HG03103 (cell line): ENCODE data around the gene LRRC1.

Experiments
- ATAC-seq: cut with Tn5 transposase; IDR thresholded peaks from one replicate; pipeline ENCODE4 v1.9.1; 2021; ENCODE audit warnings: low read depth; ENCODE audit not compliant: unreplicated experiment

Gene LRRC1

DNA sequence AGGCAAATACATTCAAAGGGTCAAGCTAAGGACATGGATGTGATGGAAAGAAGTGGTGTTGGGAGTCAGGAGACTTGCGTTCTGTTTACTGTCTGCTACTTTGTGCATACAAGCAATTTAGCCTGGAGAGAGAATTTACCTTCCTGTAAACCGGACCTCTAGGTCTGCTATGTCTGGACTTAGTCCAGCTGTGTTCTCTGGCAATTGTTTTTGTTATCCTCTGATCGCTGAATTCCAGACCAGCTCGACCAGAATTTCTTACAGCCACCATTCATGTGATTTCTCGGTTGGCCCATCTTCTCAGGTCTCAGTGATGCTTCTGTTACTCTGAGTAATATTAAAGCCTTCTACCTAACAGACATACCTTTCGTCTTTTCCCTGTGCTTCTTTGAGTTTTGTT is 75.2 kb downstream of the LRRC1 start:
- no peak for ATAC-seq

- no peak for ATAC-seq
Observed at GRCh38 chr6:53873922-53874321, 79.1 kb downstream of the LRRC1 start.

- no peak for ATAC-seq
Observed at GRCh38 chr6:53874964-53875363, 80.2 kb downstream of the LRRC1 start.

DNA sequence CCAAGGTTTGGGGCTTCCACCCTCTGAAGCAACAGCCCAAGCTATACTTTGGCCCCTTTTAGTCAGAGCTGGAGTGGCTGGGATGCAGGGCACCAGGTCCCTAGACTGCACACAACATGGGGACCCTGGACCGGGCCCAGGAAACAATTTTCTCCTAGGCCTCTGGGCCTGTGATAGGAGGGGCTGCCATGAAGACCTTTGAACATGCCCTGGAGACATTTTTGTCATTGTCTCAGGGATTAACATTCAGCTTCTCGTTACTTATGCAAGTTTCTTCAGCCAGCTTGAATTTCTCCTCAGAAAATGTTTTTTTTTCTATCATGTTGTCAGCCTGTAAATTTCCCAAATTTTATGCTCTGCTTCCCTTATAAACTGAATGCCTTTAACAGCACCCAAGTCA is 82.3 kb downstream of the LRRC1 start:
- ATAC-seq = no peak

GRCh38 chr6:53878808-53879207 is 84.0 kb downstream of the LRRC1 start:
- ATAC-seq = no peak

DNA sequence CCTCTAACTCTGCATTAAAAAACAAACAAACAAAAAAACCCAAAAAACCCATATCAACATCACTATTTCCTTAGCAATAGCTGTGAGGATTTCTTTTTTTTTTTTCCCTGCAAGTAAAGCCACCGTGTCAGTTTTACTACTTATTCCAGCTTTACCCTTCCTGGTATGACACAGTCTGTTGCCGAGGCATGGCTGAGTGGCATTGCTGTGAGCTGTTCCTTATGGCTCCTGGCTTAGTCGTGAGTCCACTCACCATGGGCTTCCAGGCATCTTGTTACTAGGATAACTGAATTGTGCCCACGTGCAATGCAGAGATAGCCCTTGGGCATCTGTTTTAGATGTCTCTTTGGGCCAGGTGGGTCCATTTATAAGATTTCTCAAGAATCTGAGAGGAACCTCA is 84.8 kb downstream of the LRRC1 start:
- ATAC-seq = no peak

DNA sequence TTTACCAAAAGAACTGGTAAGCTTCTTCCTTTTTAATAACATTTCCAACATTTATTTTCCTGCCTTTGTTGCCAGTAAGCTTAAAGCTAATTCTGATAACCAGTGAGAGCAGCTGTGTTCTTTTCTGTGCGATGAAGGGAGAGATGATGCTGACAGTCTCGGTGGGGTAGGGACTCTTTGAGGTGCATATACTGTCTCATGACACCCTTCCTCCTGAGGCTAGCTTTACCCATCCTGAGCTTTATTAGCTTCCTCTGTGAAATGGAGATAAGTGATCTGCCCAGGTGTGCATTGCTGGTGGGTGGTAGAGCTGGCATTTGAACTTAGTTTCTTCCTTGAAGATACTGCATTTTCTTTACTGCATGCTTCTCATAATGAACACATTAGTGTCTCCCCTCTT is 92.5 kb downstream of the LRRC1 start:
- no peak for ATAC-seq

DNA sequence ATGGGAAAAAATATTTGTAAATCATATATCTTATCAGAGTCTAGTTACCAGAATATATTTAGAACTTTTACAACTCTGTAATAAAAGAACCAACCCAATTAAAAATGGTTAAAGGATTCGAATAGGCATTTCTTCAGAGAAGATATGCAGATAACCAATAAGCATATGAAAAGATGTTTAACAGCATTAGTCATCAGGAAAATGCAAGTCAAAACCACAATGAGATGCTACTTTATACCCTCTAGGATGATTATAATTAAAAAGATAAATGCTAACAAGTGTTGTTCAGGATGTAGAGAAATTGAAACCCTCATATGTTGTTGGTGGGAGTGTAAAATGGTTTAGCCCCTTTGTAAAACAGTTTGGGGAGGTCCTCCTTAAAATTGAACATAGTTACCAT is 94.1 kb downstream of the LRRC1 start:
- ATAC-seq = no peak

DNA sequence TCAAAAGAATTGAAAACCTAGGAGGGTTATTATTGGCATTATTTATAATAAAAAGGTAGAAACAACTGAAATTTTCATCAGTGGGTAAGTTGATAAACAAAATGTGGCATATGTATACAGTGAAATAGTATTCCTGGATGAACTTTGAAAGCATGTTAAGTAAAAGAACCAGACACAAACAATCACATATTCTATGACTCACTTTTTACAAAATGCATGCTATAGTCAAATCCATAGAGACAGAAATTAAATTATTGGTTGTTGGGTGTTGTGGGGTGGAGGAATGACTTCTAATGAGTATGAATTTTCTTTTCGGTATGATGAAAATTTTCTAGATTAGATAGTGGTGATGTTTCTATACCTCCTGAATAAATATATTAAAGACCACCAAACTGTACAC is 94.6 kb downstream of the LRRC1 start:
- ATAC-seq = no peak

GRCh38 chr6:53892707-53893106 is 97.9 kb downstream of the LRRC1 start:
- no peak for ATAC-seq

DNA sequence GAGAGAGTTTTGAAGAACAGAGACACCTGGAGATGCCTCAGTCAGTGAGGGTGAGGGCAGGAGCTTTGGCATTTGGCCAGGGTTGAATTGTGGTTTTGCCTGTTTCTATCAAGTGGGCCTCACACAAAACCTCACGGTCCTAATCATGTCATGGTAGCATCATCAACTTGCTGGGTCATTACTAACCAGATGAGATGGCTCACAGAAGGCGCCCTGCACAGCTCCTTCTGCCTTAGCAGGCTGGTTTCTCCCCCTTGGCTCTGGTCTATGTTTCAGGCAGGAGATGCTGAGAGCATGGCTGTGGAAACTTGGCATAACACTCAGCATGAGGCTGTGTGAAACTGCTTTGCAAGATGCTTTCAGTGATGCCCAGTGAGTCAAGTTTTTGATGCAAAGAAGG is 99.3 kb downstream of the LRRC1 start:
- no peak for ATAC-seq

DNA sequence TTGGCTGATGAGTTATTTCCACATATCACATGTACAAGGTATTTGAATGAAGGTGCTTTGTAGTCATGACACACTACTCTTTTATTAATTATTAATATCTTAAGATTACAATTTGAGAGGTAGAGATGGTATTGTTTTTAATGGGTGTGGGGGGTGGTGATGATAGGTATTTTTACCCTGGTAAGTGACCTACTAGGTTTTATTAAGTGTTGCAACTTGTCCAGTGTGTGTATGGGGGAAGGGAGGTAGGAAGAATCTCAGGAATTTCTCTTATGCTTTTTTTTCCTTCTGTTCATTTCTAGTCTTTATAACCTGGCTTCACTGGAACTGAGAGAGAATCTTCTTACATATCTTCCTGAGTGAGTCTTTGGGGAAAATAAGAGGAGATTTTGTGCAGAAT is 101.4 kb downstream of the LRRC1 start:
- no peak for ATAC-seq

DNA sequence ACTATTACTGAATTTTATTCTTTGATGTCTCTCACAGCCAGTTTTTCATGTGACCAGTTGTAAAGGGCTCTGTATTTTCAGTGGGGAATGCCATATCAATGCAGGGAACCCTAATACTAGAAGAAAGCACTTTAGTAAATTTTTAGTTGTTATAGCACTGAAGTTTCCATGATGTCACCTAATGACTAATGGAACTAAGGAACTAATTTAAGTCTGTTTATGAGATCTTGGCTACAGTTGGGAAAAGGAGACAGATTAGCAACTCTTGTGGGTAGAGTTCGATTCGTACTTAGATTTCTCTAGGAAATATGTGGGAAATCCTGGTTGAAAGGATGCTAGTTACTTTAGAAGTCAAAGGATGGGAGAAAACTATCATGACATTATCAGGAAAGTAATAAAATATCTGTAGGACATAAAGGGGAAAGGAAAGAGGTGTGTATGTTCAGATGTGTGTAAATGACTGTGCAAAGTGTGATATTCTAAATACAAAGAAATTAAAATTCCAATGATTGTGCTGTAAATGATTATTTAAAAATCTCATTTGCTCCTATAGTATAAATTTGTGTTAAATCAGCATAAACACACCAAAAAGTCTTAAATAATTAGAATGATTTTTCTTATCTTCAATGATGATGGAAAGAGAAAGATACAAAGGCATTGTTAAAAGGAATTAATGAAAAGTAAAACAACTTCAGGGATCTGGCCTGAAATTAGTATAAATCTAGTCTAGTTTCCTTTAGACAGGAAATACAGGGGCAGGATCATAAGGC is 103.4 kb downstream of the LRRC1 start:
- ATAC-seq = no peak

DNA sequence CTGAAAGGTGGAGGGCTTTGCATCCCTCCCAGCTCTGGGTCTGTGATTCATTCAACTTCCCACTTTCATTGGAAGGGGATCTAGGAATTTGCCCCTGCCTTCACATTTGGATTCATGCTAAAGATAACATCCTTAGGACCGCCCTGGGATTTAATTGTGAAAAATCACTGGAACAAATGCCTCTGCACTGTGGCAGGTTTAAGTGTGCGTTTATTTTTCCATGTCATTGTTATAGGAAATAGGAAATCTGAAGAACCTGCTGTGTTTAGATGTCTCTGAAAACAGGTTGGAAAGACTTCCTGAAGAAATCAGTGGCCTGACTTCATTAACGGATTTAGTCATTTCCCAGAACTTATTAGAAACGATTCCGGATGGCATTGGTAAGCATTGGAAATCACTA is 104.7 kb downstream of the LRRC1 start:
- no peak for ATAC-seq

DNA sequence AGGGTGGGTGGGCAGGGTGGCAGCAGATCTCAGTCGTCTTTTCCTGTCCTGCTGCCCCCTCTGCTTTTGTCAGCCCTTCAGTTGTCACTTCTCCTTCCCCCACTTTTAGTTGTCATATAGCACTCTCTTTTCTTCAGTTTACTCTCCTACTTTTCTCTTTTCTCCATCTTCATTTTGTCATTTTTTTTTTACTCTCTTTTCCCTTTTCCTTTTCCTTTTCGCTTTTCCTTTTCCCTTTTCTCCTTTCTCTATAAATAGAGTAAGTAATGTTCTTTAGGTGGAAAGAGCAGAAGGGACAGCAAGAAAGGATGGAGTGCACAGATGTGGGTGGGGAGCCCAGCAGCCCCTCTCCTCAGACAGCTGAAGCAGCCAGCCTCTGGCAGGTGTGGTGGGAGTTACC is 108.6 kb downstream of the LRRC1 start:
- ATAC-seq = no peak

- no peak for ATAC-seq
Observed at GRCh38 chr6:53906103-53906502, 111.3 kb downstream of the LRRC1 start.

- ATAC-seq = no peak
Observed at GRCh38 chr6:53906842-53907241, 112.0 kb downstream of the LRRC1 start.

GRCh38 chr6:53910834-53911233 is 116.0 kb downstream of the LRRC1 start:
- ATAC-seq = no peak

DNA sequence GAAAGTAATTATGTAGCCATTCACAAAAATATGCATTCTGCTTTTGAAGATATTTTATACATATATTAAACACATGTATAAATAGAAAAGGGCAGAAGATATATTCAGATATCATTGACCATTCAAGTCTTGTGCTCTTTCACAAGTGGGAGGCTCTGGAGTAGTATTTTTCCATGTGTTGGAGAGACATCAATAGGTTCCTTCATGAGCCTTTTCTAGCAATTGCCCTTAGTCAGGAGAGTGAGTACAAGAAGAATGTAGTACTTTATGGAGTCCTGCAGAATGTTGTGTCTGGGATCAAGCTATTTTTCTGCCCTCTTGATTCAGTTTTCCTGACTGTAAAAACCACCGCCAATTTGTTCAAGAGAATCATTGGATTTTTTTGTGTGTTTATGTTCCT is 117.9 kb downstream of the LRRC1 start:
- ATAC-seq = no peak

DNA sequence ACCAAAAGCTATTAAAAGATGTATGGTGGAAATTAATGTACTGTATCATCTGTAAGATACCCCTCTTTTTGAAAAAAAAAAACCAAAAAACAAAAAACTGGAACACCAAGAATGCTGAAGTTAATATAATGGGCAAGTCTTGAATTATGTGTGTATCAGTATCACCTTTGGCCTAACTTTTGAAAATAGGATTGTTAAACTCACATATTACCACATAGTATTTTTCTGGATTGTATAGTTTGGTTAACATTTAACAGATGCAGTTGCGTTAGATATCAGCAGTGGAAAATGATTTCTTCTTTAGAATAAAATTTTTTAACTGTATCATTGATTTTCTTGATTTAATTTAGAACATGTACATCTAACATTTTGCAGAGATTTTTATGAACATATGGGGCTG is 118.5 kb downstream of the LRRC1 start:
- ATAC-seq = no peak

DNA sequence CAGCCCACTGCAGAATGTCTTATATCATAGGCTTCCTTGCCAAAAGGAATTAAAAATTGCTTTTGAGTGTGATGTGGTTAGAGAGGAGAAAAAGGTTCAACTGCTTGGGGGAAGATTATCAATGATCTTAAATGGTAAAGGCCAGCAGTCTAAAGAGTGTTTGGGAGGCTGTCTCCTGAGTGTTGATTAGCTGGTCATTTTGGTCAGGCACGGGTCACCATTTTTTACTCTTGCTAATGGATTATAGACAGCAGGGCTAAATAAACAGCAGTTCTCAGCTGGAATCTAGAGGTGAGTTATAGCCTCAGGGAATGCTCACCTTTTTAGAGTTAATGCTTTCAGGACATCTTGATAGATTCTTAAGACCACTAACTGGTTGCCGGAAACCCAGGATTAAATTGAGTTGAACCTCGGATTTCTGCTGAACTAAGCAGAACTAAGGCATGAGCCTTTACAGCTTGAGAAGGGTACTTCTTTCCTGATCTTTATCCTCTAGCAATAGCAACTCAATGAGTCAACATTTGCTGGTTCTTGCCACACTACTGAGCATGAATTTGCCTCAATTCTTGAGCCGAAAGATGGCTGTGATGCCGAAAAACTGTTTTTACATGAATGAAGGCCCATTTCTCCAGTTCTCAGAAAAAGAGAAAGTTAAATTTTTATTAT is 120.4 kb downstream of the LRRC1 start:
- ATAC-seq = no peak

DNA sequence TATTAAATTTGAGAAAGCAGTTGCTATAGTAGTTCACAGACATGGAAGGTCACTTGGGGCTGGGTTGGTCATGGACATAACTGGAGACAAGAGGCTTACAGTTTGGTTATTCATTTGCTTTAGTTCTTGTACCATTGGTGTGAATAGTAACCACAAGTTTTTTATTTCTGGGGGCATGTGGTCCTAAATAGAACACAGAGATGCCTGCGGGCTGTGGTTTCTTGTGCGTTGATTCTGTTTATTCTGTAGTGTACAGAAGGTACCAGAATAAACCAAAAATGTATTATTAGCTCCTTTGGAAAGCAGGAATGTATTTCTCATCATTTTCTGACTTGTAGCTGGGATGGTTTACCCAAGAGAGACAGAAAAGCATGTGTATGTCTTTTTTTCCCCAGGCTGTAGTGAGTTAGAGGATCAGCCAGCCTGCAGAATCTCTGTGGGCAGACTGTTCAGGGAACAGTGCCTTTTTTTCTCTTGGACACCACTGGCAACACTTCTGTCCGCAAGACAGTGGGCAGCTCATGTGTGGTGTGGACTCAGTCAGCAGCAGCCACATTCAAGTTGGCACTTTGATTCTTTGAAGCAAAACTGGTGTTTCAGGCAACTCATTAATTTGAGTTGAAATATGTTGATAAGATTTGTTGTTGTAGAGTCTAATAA is 122.1 kb downstream of the LRRC1 start:
- no peak for ATAC-seq
